Spleen (tissue), 11 donors: ENCODE data around the gene CSNK1D. TPM values are rescaled to one million over a fixed set of nuclear protein-coding genes. Genes with fewer than 3 reads are reported as not detected.

Experiments used
- DNase-seq: peaks from one replicate; pipeline ENCODE4 v3.0.0-alpha.2; 2020
- H3K27ac ChIP-seq, 8 donors: fragments of 200-600 bp; sonication (generic) in 7 of 8; 1 replicate in 4 of 8; 2 replicates in 4 of 8; pipeline versions ENCODE4 v1.5.0 to v1.8.0; 2016 to 2021; ENCODE audit warnings: inconsistent platforms in 4 of 8, mild to moderate bottlenecking in 4 of 8, moderate library complexity in 1 of 8
- H3K27me3 ChIP-seq, 7 donors: fragments of 200-600 bp; sonication (generic) in 6 of 7; replicated peaks in 1 of 7; 1 replicate in 4 of 7; 2 replicates in 3 of 7; pipeline versions ENCODE4 v1.5.0 to v1.8.0; 2016 to 2021; ENCODE audit warnings: inconsistent platforms in 3 of 7, mild to moderate bottlenecking in 1 of 7
- H3K36me3 ChIP-seq, 6 donors: fragments of 200-600 bp; sonication (generic) in 5 of 6; 1 replicate in 4 of 6; 2 replicates in 2 of 6; pipeline versions ENCODE4 v1.5.0 to v1.8.0; 2016 to 2021; ENCODE audit warnings: inconsistent platforms in 2 of 6
- H3K4me1 ChIP-seq, 6 donors: fragments of 200-600 bp; sonication (generic) in 5 of 6; 1 replicate in 3 of 6; 2 replicates in 3 of 6; pipeline versions ENCODE4 v1.5.0 to v1.8.0; 2016 to 2021; ENCODE audit warnings: inconsistent platforms in 3 of 6
- H3K4me3 ChIP-seq, 8 donors: fragments of 200-600 bp; sonication (generic) in 7 of 8; 1 replicate in 4 of 8; 2 replicates in 4 of 8; pipeline versions ENCODE4 v1.5.0 to v1.8.0; 2016 to 2021; ENCODE audit warnings: inconsistent platforms in 4 of 8, mild to moderate bottlenecking in 4 of 8, moderate library complexity in 2 of 8
- H3K9me3 ChIP-seq, 8 donors: fragments of 200-600 bp; sonication (generic) in 7 of 8; 1 replicate in 4 of 8; 2 replicates in 4 of 8; pipeline versions ENCODE4 v1.5.0 to v1.8.0; 2016 to 2021; ENCODE audit warnings: inconsistent platforms in 4 of 8
- POLR2A ChIP-seq, 3 donors: fragments of 450-650 bp; IDR thresholded peaks; one replicate each; pipeline ENCODE4 v1.5.1; 2017; ENCODE audit warnings: antibody characterized with exemption in 3 of 3, mild to moderate bottlenecking in 1 of 3
- POLR2AphosphoS5 ChIP-seq, 3 donors: sonication (generic); formaldehyde crosslinking; IDR thresholded peaks; one replicate each; pipeline ENCODE4 v1.5.1; 2017; ENCODE audit warnings: antibody characterized with exemption in 3 of 3
- WGBS, 5 donors: extraction: QIAGEN DNeasy Blood & Tissue Kit in 3 of 5; methylation state at CpG; one replicate each; pipeline versions ENCODE4 v1.1.5 to v1.1.7; 2013 to 2018; 5-methylcytosine and 5-hydroxymethylcytosine counted together
- intact Hi-C: fragments of 100-400 bp; cut with DNase I; formaldehyde crosslinking; loops from one replicate; pipeline ENCODE4 v1.15.0; 2023; ENCODE audit warnings: low total_unique reads
- polyA plus RNA-seq, 3 donors: library from polyadenylated mRNA; stranded (reverse); fragments of 200-250 nt; gene quantifications; one replicate each; pipeline ENCODE4 v1.2.1, GENCODE V29; 2013
- total RNA-seq, 7 donors: library from RNA; depleted of rRNA in 3 of 7; stranded (reverse); fragments of >200 nt in 3 of 7; fragmentation: NEBNext Ultra II Directional in 4 of 7; extraction: Animal tissue kit (Norgen Biotek cat#: 25700) in 4 of 7; gene quantifications; one replicate each; pipeline versions ENCODE4 v1.1.0 to v1.2.1, GENCODE V29; 2016 to 2021
- TF ChIP-seq, protein P1 (sequence below), 11 experiments: fragments of 200-600 bp in 7 of 11; fragments of 450-650 bp in 4 of 11; sonication (generic) in 4 of 11; IDR thresholded peaks in 8 of 11; conservative IDR thresholded peaks in 3 of 11; 1 replicate in 7 of 11; 2 replicates in 4 of 11; pipeline versions ENCODE4 v1.4.0 to v1.8.0; 2016 to 2021; ENCODE audit warnings: antibody characterized with exemption in 11 of 11, inconsistent platforms in 4 of 11, mild to moderate bottlenecking in 1 of 11
- donor health status: healthy with polysubstance abuse.
- donor health status: DM: no; HTN: no; CAD: no; lungs with moderate emphysema.
- donor health status: DM: no; HTN: no; CAD: no.
- donor health status: Bipolar disorder and iron deficiency.
- donor health status: healthy.
- donor health status: DM: no; HTN: no; CAD: no.
- donor health status: DM: yes; HTN: yes; CAD: no.

CSNK1D gene
- total and polyA plus RNA-seq, 10 donors, result 46.5 to 216 (median 119) TPM

DNA sequence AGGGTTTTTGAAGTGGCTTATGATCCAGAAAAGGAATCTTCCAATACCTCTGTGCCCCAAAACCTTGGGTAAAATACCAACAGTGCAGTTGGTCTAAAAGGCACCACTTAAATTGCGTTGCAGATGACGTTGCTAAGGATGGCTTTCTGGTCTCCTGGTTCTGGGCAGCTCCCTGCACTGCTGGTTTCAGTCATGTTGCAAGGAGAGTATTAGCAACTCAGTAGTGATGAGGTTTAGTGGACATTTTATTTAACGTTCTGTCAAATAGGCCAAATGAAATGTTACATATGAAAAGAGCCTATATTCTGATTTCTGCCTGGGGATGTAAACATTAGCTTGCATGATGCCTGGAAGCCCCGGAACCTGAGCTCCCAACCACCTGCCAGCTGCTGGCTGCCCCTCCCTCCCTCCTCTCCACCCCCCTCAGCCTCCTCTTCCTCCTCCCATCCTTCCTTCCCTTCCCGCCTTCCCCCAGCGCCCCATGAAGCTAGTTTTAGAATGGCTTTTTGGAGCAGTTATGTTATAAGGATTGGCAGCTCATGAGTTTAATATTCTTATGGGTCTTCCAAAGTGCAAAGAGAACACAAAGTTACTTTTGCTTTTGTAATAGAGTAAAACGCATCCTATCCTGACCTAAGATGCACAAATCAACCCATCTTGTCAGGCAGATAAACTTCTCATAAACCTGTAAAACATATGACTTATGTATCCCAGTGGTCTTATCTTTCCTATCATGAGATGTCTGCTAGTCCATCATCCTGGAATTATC is 23.2 kb upstream of the CSNK1D start:
- 26 to 38% (median 31%) methylated on average over 7 of the region's 7 CpGs for WGBS, 5 donors
- no peak for DNase-seq

GRCh38 chr17:82295472-82295814 is 21.9 kb upstream of the CSNK1D start:
- no peak for TF ChIP-seq POLR2AphosphoS5 (IDR thresholded peaks at IDR 0.05)
- TF ChIP-seq, protein P1, sequence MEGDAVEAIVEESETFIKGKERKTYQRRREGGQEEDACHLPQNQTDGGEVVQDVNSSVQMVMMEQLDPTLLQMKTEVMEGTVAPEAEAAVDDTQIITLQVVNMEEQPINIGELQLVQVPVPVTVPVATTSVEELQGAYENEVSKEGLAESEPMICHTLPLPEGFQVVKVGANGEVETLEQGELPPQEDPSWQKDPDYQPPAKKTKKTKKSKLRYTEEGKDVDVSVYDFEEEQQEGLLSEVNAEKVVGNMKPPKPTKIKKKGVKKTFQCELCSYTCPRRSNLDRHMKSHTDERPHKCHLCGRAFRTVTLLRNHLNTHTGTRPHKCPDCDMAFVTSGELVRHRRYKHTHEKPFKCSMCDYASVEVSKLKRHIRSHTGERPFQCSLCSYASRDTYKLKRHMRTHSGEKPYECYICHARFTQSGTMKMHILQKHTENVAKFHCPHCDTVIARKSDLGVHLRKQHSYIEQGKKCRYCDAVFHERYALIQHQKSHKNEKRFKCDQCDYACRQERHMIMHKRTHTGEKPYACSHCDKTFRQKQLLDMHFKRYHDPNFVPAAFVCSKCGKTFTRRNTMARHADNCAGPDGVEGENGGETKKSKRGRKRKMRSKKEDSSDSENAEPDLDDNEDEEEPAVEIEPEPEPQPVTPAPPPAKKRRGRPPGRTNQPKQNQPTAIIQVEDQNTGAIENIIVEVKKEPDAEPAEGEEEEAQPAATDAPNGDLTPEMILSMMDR (IDR thresholded peaks at IDR 0.05 in 8 of 11, conservative IDR thresholded peaks at IDR 0.05 in 3 of 11), result no peak
- intact Hi-C loops, result no loop called here
- H3K27me3 ChIP-seq, result no peaks in the 10 kb centered on the region
- 73 to 81% (median 76%) methylated on average over 4 of the region's 4 CpGs for WGBS, 5 donors
- no peak for DNase-seq
- no peak overlapping the region for H3K4me3 ChIP-seq
- peaks cover 11 to 85% (median 66%) of the 10 kb centered on the region in 6 donors for H3K4me1 ChIP-seq
- no peaks in the 10 kb centered on the region for H3K9me3 ChIP-seq
- peak overlapping the region in 2 of 8 donors; percentile 96 to 100 for H3K27ac ChIP-seq
- no peaks in the 10 kb centered on the region for H3K36me3 ChIP-seq

More for the DNA sequence above, 23.2 kb upstream of the CSNK1D start:
- TF ChIP-seq POLR2A (IDR thresholded peaks at IDR 0.05) (no peak), POLR2AphosphoS5 (IDR thresholded peaks at IDR 0.05) (no peak)
- TF ChIP-seq, protein P1 (IDR thresholded peaks at IDR 0.05 in 8 of 11, conservative IDR thresholded peaks at IDR 0.05 in 3 of 11), result no peak
- Histone ChIP-seq H3K27me3 (peaks cover 0 to 2% (median 0%) of the 10 kb centered on the region in 7 donors), H3K4me1 (peaks cover 19 to 90% (median 75%) of the 10 kb centered on the region in 6 donors), H3K4me3 (peak overlapping the region in 6 of 8 donors; percentile 40 to 70 (median 50)), H3K9me3 (no peaks in the 10 kb centered on the region), H3K27ac (peak overlapping the region; percentile 92 to 100 (median 97)), H3K36me3 (no peaks in the 10 kb centered on the region)
- intact Hi-C loops, result no loop called here

- H3K9me3 ChIP-seq, result no peaks in the 10 kb centered on the region
- H3K4me3 ChIP-seq, result peak overlapping the region in 6 of 8 donors; percentile 13 to 81 (median 64)
- intact Hi-C loops, result no loop called here
- peak overlapping the region in 7 of 8 donors; percentile 78 to 100 (median 96) for H3K27ac ChIP-seq
- no peaks in the 10 kb centered on the region for H3K36me3 ChIP-seq
- no peak for TF ChIP-seq POLR2A (IDR thresholded peaks at IDR 0.05)
- TF ChIP-seq, protein P1 (IDR thresholded peaks at IDR 0.05 in 8 of 11, conservative IDR thresholded peaks at IDR 0.05 in 3 of 11), result no peak
- no peak for TF ChIP-seq POLR2AphosphoS5 (IDR thresholded peaks at IDR 0.05)
- DNase-seq, result no peak
- WGBS, 5 donors, result 88 to 93% (median 91%) methylated on average over 15 of the region's 15 CpGs
- no peaks in the 10 kb centered on the region for H3K27me3 ChIP-seq
- H3K4me1 ChIP-seq, result peaks cover 10 to 73% (median 54%) of the 10 kb centered on the region in 6 donors
Measured at GRCh38 chr17:82294064-82294773, 20.7 kb upstream of the CSNK1D start.
